GM20000 (cell line): Measurements from ENCODE around the gene PRR33.
A peak's percentile ranks its signal among the peaks of the same experiment; 100 is the strongest.

ENCODE experiments used
- DNase-seq: peaks from one replicate; pipeline ENCODE4 v3.0.0; 2012; ENCODE audit warnings: low spot score
- CTCF ChIP-seq: IDR thresholded peaks from 2 replicates; pipeline ENCODE4 v1.5.1; 2012; ENCODE audit warnings: mild to moderate bottlenecking, control low read depth; ENCODE audit errors: extremely low read depth, missing control alignments

PRR33 gene

GRCh38 chr11:1935156-1936071 is 43.7 kb upstream of the PRR33 start:
- TF ChIP-seq CTCF, result no peak
- peak; percentile 20 for DNase-seq

GRCh38 chr11:1934335-1935155 is 42.9 kb upstream of the PRR33 start:
- peak; percentile 32 for DNase-seq
- TF ChIP-seq CTCF, result no peak

GRCh38 chr11:1933416-1934334 is 42.0 kb upstream of the PRR33 start:
- no peak for TF ChIP-seq CTCF
- no peak for DNase-seq

GRCh38 chr11:1932681-1933080 is 41.0 kb upstream of the PRR33 start:
- TF ChIP-seq CTCF, result no peak
- DNase-seq, result no peak

- DNase-seq, result peak; percentile 23
- no peak for TF ChIP-seq CTCF
Measured at GRCh38 chr11:1932105-1932480, 40.4 kb upstream of the PRR33 start.

GRCh38 chr11:1931341-1932104 is 39.8 kb upstream of the PRR33 start:
- TF ChIP-seq CTCF, result no peak

More at GRCh38 chr11:1931341-1932104, 39.8 kb upstream of the PRR33 start:
- peak; percentile 21 for DNase-seq
